Measurements from ENCODE around the gene NCOR1.
"Not testable (repeated sequence)": the region's sequence is repeated elsewhere in the genome, so short reads cannot be mapped to it uniquely, and the experiment has no call there.

Gene NCOR1

DNA sequence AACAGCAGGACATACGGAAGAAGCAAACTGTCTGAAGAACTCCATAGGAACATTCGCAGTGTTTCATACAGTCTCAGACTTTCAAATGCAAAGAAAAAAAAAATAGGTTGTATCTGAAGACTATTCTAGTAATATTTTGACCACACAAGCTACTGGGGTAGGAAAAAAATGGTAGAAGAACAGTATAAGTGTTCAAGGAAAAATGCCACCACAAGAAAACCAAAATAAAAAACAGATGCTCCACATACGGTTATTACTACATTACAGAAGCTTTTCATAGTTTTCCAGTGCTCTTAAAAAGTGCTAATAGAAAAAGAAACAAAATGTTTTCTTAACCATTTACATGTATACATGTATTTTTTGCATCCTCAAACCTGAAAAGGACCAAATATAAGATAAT, 3.7 kb downstream of the NCOR1 start:
- ChIA-PET POLR2A (no interaction called here), CTCF (interaction anchor here (1.5 kb wide), 1 partner anchor 9 kb away, joined by 4 read pairs; no protein-coding TSS in a partner anchor)
- DNase-seq (ENCODE audit: extremely low spot score), result no peak
- TF ChIP-seq CTCF (IDR thresholded peaks at IDR 0.05; ENCODE audit: control extremely low read depth, extremely low read depth, low read depth, missing control alignments), result no peak

DNA sequence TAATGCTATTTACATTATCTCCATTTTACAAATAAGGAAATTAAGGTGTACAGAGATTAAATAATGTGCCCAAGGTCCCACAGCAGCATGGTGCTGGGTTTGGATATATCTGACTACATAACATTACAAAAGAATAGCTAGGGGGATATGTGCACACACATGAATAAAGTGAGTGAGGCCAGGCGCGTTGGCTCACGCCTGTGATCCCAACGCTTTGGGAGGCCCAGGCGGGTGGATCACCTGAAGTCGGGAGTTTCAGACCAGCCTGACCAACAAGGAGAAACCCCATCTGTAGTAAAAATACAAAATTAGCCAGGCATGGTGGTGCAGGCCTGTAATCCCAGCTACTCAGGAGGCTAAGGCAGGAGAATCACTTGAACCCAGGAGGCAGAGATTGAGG, 10.6 kb downstream of the NCOR1 start:
- ChIA-PET POLR2A (interaction anchor here (0.7 kb wide), 1 partner anchor 211 kb away, joined by 3 read pairs; no protein-coding TSS in a partner anchor), CTCF (interaction anchor here (1.6 kb wide), 1 partner anchor 12 kb away, joined by 3 read pairs; no protein-coding TSS in a partner anchor)
- DNase-seq (ENCODE audit: extremely low spot score), result not testable (repeated sequence)

DNA sequence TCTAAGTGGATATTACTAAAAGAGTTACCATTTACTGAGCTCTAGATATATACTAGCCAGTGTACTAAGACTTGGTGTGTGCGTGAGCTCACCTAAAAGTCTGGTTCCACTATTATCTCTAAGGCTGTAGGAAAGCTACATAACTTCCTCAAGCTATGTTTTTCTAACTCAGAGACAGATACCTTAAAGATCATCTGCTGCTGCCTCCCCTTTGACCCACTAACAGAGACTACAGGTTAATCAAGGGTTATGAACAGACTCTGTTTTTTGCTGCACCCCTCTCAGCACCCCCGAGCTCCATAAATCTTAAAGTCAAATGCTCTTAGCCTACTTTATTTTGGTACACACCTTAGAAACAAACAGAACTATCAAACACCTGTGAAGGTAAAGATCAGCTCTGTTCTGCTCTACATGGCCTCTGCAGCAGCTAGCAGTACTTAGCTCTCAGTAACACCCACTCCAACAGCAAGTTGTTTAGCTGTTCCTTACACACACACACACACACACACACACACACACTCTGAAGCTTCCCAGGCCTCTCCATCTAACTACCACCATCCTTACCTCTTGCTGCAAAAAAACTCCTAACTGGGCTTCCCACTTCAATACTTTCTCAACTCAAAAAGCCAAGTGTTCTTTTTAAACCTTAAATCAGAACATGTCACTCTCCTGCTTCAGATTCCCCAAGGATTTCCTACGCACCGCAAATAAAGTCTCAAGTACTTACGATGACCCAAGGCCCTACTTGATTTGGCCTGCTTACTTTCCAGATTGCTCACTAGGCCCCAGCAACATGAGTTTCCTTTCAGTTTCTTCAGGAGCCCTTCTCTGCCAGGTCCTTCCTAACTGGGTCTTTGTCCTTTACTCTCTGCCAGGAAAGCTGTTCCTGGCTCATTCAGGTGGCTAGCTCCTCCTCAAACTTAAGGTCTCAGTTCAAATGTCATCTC, 12.5 kb downstream of the NCOR1 start:
- POLR2A ChIA-PET, result interaction anchor here (0.7 kb wide), 1 partner anchor 181 kb away, joined by 4 read pairs; no protein-coding TSS in a partner anchor
- CTCF ChIA-PET, result interaction anchor here (0.9 to 1.6 kb wide), 4 partner anchors 8 to 84 kb away, joined by 3 to 4 read pairs (median 4); partner anchors contain the start of gene NCOR1
- DNase-seq (ENCODE audit: extremely low spot score), result not testable (repeated sequence)

GRCh38 chr17:16201693-16202131, 13.6 kb downstream of the NCOR1 start:
- DNase-seq (ENCODE audit: extremely low spot score); POLR2A ChIA-PET: not testable (repeated sequence)
- CTCF ChIA-PET, result interaction anchor here (0.9 kb wide), 1 partner anchor 85 kb away, joined by 4 read pairs; no protein-coding TSS in a partner anchor

- ChIA-PET POLR2A (no interaction called here), CTCF (interaction anchor here (3.3 kb wide), 1 partner anchor 9 kb away, joined by 15 read pairs; no protein-coding TSS in a partner anchor)
- no peak for TF ChIP-seq CTCF (IDR thresholded peaks at IDR 0.05; ENCODE audit: control extremely low read depth, extremely low read depth, low read depth, missing control alignments)
- no peak for DNase-seq (ENCODE audit: extremely low spot score)
Observed at GRCh38 chr17:16199093-16199492, 16.2 kb downstream of the NCOR1 start.

DNA sequence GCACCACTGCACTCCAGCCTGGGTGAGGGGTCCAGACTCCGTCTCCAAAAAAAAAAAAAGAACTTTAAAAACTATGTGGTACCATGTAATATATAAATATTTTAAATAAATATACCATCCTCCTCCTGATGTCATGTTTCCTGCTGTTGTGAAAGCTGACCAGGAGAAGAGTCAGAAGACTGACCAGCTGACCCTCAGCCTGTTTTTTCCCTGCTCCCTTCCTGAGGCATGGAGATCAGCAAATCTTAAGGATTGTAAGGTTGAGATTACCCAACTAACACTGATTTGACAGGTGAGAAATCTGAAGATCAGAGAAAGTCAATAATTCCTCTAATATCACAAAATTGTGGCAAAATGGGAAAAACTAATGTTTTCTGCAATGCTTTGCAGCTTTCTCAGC, 18.1 kb downstream of the NCOR1 start:
- no peak for DNase-seq (ENCODE audit: extremely low spot score)
- CTCF ChIA-PET, result no interaction called here
- POLR2A ChIA-PET, result no interaction called here
- TF ChIP-seq CTCF (IDR thresholded peaks at IDR 0.05; ENCODE audit: control extremely low read depth, extremely low read depth, low read depth, missing control alignments), result no peak

GRCh38 chr17:16194307-16194835, 21.0 kb downstream of the NCOR1 start:
- DNase-seq (ENCODE audit: extremely low spot score); POLR2A ChIA-PET; CTCF ChIA-PET: not testable (repeated sequence)

DNA sequence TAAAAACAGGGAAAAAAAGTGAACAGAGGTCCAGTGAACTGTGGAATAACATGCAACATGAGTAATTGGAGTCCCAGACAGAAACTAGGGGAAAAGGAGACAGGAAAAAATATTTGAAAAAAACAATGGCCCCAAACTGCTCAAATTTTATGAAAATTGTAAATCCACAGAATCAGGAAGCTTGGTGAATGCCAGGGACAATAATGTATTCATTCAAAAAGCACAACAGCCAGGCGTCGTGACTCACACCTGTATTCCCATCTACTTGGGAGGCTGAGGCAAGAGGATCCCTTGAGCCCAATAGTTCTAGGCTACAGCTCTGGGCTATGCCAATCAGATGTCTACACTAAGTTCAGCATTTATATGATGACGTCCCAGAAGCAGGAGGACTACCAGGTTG, 23.7 kb downstream of the NCOR1 start:
- POLR2A ChIA-PET, result no interaction called here
- CTCF ChIA-PET, result interaction anchor here (1.2 to 3.4 kb wide), 2 partner anchors 8 to 172 kb away, joined by 3 to 15 read pairs; no protein-coding TSS in a partner anchor

More for the DNA sequence above, 23.7 kb downstream of the NCOR1 start:
- TF ChIP-seq CTCF (IDR thresholded peaks at IDR 0.05; ENCODE audit: control extremely low read depth, extremely low read depth, low read depth, missing control alignments), result no peak
- no peak for DNase-seq (ENCODE audit: extremely low spot score)

Measured in GM10248 (cell line).